HG02870 (cell line): Measurements from ENCODE around the gene ADCY5.
"Not testable (repeated sequence)": the region's sequence is repeated elsewhere in the genome, so short reads cannot be mapped to it uniquely, and the experiment has no call there.

Experiments
- ATAC-seq: cut with Tn5 transposase; IDR thresholded peaks from one replicate; pipeline ENCODE4 v1.9.1; 2021; ENCODE audit warnings: mild to moderate bottlenecking, moderate library complexity; ENCODE audit not compliant: unreplicated experiment

ADCY5 gene

GRCh38 chr3:123448536-123449101 lies at the start of gene ADCY5:
ADCY5 (minus strand) TSS chr3:123449090; CDS start chr3:123448545, 545 bp downstream.
- no peak for ATAC-seq

GRCh38 chr3:123493912-123494311 lies 45.0 kb upstream of the ADCY5 start:
- no peak for ATAC-seq

DNA sequence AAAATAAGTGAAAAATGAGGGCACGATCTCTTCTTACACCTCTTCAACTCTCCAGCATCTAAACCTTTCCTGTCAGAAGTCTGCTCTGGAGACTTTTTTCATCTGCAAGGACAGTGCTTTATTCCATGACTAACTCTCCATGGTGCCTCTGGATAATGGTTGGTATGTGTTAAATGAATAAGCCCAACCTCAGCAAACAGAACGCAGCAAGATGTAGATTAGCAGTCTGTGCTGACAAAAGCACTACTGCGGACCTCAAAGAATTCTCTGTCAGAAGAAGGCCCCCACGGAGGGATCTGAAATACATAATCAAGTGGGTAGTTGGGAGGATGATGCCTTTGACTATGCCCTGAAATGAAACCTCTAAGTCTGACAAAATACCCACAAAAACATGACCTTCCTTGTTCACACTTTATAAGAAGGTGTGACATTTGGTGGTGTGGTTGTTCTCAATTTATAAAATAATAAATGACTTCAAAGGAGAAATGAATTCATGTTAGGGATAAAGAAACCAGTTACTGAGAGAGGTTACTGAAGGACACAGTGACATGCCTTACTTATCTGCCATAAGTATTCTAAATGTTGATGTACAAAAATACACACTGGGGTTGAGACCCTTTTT lies 43.2 kb upstream of the ADCY5 start:
- ATAC-seq, result no peak

DNA sequence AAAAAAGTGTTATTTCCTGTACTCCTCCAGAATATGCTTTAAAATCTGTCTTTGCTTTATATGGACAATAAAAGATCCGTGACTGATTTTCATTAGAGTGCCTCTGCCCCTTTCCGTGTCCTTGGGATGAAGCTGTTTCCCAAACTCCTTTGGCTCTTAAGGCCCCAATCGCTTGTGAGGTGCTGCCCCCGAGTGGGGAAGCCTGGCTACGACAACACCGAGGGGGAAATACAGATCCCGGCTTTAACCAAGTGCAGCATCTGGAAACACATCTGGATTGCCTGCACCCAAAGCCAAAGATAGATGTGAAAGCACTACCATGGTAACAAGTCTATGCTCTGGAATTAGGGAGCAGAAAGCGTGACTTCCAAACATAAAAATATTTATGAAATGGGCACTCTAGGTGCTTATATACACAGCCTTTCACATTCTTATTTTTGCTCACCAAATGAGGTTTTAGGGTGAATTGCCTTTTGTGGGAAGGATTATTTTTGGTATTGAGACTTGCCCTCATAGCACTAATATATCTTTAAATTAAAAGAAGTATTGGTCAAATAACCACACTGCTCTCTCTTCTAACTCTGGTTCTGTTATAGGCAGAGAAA lies 40.6 kb upstream of the ADCY5 start:
- no peak for ATAC-seq

DNA sequence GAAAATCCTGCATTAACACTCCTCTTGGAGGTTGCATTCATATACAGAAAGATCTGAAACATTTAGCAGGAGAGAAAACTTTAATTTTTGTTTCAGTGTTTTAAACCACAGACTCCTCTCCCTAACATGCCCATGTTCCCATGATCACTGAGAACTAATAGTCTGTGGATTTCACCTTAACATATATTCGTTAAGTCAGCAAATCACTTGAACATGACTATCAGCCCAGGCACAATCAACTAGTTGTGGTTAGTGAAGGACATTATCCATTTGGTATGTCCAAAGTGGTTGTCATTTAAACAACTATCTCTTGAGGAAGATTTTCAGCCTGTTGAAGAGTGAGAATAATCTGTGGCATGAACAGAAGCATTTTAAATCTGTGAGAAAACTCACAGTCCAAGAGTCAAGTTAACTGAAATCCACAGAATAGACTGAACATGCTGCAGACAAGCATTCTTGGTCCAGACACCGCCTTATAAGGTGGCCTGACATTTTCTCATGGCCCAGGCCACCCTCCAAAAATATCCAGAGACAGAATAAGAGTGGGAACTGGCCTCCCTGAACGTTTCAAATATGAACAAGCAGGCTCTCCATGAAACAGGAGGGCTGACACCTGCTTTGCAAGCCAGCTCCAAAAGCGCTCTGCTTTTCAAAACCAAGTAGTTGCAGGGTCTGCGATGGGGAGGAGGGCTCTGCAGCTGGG lies 39.9 kb upstream of the ADCY5 start:
- ATAC-seq, result no peak

GRCh38 chr3:123487063-123487462 lies 38.2 kb upstream of the ADCY5 start:
- ATAC-seq, result not testable (repeated sequence)

GRCh38 chr3:123486460-123486859 lies 37.6 kb upstream of the ADCY5 start:
- no peak for ATAC-seq

- no peak for ATAC-seq
These were observed 36.7 kb upstream of the ADCY5 start for GRCh38 chr3:123485551-123485950.

- no peak for ATAC-seq
These were observed 34.3 kb upstream of the ADCY5 start for GRCh38 chr3:123483146-123483545.

DNA sequence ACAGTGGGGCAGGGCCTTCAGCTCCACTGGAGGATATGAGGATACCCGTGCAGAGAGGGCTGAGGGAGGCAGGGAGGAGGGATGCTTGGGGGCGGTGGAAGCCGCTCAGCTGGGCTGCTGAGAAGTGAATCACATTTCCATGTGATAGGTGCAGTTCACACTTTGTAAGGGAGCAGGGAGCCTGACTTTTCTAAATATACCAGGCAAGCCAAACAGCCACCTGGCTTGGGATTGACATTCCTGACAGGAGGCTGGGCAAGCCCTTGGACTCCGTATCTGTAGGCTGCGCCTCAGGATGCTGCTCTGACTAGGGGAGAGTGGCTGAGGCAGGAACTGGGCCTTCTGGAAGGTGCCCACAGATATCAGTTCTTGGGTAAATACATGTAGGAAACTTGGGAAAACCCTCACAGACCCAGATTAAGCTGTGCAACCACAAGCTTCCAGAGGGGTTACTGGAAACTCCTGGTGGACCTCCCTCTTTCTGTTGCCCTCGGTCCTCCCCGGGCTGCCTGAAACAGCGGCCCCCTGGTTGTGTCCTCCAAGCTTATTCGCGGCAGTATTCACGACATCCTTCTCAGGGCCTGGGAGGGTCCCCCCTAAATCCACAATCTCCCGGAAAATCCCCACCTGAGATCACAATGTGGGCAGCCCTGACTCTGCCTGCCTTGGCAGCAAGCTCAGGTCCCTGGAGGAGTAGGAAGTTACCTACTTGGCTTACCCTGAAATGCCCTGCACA lies 33.0 kb upstream of the ADCY5 start:
- no peak for ATAC-seq

- no peak for ATAC-seq
These were observed 32.2 kb upstream of the ADCY5 start for GRCh38 chr3:123481071-123481470.

DNA sequence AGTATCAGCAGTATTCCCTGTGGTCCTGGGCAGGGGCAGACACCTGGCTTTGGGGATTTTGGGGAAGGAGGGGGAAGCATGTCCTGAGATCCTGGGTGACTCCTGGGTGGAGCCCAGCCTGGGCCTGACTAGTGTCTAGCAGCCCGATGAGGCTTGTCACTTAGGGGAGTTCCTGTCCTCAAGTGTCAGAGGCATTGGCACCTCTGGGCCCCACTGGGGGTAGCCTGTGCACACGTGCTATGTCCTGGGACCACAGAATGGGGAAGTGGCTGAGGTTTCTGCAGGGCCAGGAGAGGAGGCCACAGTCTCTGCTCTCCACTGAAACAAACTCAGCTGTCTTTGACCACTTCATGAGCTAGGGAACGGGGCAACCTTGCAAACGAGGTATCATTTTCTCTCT lies 31.5 kb upstream of the ADCY5 start:
- no peak for ATAC-seq

DNA sequence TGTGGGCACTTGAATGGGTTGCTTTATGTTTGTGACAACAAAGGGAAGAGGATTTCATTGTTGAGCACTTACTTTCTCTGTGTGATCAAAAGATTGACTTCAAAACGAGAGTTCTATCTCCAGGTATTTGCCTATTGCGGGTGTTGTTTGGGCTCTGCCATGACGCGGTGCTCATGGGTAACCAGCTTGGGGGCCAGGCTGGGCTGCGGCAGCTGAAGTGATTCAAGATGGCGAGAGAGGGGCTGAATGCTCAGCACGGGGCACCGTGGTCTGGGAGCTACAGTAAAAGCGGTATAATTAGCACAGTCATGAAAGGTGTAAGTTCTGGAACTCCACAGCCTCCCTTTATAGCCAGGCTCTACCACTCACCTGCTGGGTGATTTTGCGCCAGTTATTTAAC lies 31.0 kb upstream of the ADCY5 start:
- ATAC-seq, result no peak

- no peak for ATAC-seq
These were observed 29.4 kb upstream of the ADCY5 start for GRCh38 chr3:123478314-123478713.

- ATAC-seq, result no peak
These were observed 28.3 kb upstream of the ADCY5 start for GRCh38 chr3:123476967-123477750.

DNA sequence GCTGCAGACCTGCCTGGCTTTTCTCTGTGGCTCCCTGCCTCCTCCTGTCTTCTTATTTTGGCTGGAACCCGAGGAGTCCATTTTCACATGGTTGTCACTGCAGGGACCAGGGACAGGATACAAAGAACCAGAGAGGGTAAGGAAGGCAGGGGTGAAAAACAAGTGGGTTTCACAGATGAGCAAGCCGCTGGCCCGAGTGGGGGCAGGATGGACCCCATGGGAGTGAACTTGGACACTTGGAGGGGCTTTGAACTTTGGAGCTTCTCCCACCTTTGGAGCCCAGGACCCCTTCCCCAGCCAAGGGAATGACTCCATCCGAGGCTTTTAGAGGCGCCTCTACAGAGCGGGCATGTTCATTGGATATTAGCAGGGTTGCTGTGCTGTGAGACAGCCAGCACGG lies 26.9 kb upstream of the ADCY5 start:
- no peak for ATAC-seq

GRCh38 chr3:123471106-123471505 lies 22.2 kb upstream of the ADCY5 start:
- ATAC-seq, result no peak

GRCh38 chr3:123469323-123469995 lies 20.6 kb upstream of the ADCY5 start:
- ATAC-seq, result no peak

GRCh38 chr3:123467046-123467445 lies 18.2 kb upstream of the ADCY5 start:
- ATAC-seq, result no peak

GRCh38 chr3:123464211-123464610 lies 15.3 kb upstream of the ADCY5 start:
- no peak for ATAC-seq
